Adipose tissue (tissue), 3 donors: ENCODE data around the gene SLC28A3. TPM values are rescaled to one million over a fixed set of nuclear protein-coding genes. Genes with fewer than 3 reads are reported as not detected.
"Not testable (repeated sequence)": the region's sequence is repeated elsewhere in the genome, so short reads cannot be mapped to it uniquely, and the experiment has no call there.

Experiments used
- H3K27ac ChIP-seq: one replicate; pipeline ENCODE4 v1.5.1; 2013; ENCODE audit warnings: low read depth, low read length
- WGBS, 3 donors: extraction: QIAGEN DNeasy Blood & Tissue Kit; methylation state at CpG; one replicate each; pipeline ENCODE4 v1.1.7; 2013; 5-methylcytosine and 5-hydroxymethylcytosine counted together
- polyA plus RNA-seq, 3 donors: library from polyadenylated mRNA; stranded (reverse); fragments of 200-250 nt; gene quantifications; one replicate each; pipeline ENCODE4 v1.2.3, GENCODE V29; 2013
- donor health status: healthy with polysubstance abuse.
- donor health status: Bipolar disorder and iron deficiency.
- donor health status: healthy.

SLC28A3 gene
- polyA plus RNA-seq = 1 to 10 TPM in 1 of 3 donors, under 1 TPM in 2; 0.22 to 2.7 (median 0.68) TPM

GRCh38 chr9:84340535-84340934 lies at the start of gene SLC28A3:
Gene SLC28A3, minus strand, starts transcription at chr9:84340758. Its CDS starts 125 bp downstream, at chr9:84340633.
- no peak within 1 kb of the TSS for H3K27ac ChIP-seq
- WGBS, 3 donors = 38 to 80% (median 78%) methylated on average over 5 of the region's 5 CpGs

- WGBS, 3 donors = 62 to 79% (median 76%) methylated on average over 7 of the region's 7 CpGs
- H3K27ac ChIP-seq = not testable (repeated sequence)
These were observed 49.7 kb upstream of the SLC28A3 start for GRCh38 chr9:84390254-84390653.

DNA sequence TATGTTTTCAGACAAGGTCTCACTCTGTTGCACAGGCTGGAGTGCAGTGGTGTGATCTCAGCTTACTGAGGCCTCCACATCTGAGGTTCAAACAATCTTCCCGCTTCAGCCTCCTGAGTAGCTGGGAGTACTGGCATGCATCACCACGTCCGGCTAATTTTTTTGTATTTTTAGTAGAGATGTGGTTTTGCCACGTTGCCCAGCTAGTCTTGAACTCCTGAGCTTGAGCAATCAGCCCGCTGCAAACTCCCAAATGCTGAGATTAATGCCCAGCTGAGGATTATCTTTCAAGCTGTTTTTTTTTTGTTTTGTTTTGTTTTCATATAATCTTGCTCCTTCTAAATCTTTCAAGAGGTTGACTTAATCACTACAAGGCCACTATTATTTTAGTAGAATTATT lies 47.3 kb upstream of the SLC28A3 start:
- 62 to 94% (median 73%) methylated on average over 5 of the region's 5 CpGs for WGBS, 3 donors
- no peak overlapping the region for H3K27ac ChIP-seq

DNA sequence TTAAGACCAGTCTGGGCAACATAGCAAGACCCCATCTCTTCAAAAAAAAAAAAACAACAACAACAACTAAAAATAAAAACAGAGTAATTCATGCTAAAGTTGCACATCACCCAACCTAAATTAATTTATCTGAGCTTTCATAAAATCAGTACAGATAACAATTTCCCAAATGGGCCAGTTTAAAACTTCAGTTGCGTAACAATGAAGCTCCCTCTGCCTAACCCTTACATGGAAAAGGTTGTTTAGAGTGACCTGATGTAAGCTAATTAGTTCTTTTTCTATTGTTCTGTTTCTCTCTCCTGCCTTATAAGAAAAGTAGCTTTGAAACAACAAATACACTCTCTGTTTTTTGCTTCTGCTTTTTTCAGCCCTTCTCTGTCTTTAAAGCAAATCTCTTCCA lies 46.2 kb upstream of the SLC28A3 start:
- 97 to 100% (median 100%) methylated on average over 1 of the region's 1 CpG for WGBS, 3 donors
- H3K27ac ChIP-seq = no peak overlapping the region

DNA sequence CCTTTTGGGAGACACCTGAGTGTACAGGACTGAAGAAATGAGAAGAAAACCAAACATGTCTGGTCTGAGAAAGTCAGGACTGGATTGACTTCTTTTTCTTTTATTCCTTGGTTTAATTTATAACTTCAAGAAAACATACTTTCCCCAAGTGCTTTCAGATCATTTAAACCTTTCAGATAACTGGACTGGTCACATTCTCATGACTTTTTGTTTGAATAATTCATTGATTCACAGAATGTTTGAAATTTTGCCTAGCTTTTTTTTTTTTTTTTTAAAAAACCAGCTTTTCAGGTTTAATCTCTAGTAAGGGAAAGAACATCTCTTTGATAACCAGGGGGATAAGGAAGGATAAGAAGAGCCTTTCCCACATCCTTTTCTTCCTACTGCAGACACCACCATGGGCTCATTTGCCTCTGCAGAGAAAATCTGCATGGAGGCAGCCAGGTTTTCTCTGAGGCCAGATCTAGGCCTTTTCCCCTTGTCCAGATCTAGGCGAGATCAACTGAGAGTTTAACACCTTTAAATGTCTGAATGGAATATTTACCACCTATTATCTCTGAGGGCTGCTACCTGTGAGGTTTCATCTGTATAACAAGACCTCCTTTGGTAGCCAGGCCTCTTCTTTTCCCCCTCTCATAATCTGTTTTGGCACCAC lies 45.0 kb upstream of the SLC28A3 start:
- no peak overlapping the region for H3K27ac ChIP-seq
- WGBS, 3 donors = 35 to 100% (median 63%) methylated on average over 1 of the region's 1 CpG

- 63 to 91% (median 88%) methylated on average over 1 of the region's 1 CpG for WGBS, 3 donors
- no peak overlapping the region for H3K27ac ChIP-seq
These were observed 44.1 kb upstream of the SLC28A3 start for GRCh38 chr9:84384617-84385016.

DNA sequence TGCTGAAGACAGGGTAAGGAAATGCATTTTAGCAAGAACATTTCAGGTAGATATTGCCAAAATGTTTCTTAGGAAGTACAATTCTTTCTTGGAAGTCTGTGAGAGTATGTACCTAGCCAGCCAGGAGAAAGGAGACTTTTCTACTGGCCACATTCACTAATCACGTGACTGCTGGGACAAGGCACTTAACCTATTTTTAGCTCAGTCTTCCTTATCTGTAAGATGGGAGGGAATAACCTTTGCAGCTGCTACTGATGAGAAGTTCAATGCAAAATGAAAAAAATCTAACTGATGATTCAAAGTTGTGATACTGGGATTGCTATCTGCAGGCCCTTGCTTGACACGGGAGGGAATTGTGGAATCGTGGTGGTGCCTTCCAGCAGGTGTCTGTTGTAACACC lies 42.6 kb upstream of the SLC28A3 start:
- 48 to 73% (median 69%) methylated on average over 3 of the region's 3 CpGs for WGBS, 3 donors
- H3K27ac ChIP-seq = no peak overlapping the region

DNA sequence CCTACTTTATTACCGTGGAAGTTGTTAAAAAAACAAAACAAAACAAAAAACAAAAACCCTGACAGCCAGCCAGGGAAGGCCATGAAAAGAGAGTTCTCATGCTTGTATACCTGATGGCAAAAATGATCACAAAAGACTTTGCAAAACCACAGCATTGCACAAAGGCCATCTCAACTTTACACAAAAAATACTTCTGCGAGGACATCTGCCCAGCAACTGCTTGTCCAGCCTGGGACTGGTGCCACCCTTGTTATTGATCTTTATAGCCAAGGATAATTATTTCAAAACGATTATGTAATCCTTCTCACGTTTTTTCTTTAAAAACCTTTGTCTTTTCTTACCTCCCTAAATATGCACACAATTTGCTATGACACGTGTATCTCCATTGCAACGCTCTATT lies 42.2 kb upstream of the SLC28A3 start:
- H3K27ac ChIP-seq = no peak overlapping the region
- WGBS, 3 donors = 41 to 70% (median 69%) methylated on average over 6 of the region's 6 CpGs

GRCh38 chr9:84381508-84381907 lies 41.0 kb upstream of the SLC28A3 start:
- no peak overlapping the region for H3K27ac ChIP-seq
- 43 to 86% (median 79%) methylated on average over 3 of the region's 3 CpGs for WGBS, 3 donors

- H3K27ac ChIP-seq = no peak overlapping the region
These were observed 39.2 kb upstream of the SLC28A3 start for GRCh38 chr9:84379740-84380139.

GRCh38 chr9:84375954-84376353 lies 35.4 kb upstream of the SLC28A3 start:
- no peak overlapping the region for H3K27ac ChIP-seq
- WGBS, 3 donors = 64 to 77% (median 71%) methylated on average over 3 of the region's 3 CpGs

- WGBS, 3 donors = 42 to 60% (median 55%) methylated on average over 2 of the region's 2 CpGs
- no peak overlapping the region for H3K27ac ChIP-seq
These were observed 34.0 kb upstream of the SLC28A3 start for GRCh38 chr9:84374516-84374915.

DNA sequence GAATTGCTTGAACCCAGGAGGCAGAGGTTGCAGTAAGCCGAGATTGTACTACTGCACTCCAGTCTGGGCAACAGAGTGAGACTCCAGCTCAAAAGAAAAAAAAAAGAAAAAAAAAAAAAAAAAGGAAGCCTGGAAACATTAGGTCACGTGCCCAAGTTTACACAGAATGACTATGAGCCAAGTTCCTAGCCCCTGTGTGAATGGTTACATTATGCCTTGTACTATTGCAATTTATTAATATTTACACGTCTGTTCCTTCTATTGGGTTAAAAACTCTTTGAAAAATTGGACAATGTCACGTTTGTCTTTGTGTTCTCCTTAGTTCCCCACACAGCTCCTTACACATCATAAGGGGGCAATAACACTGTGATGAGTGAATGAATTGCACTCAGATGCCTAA lies 33.5 kb upstream of the SLC28A3 start:
- 26 to 38% (median 35%) methylated on average over 4 of the region's 4 CpGs for WGBS, 3 donors
- H3K27ac ChIP-seq = no peak overlapping the region

GRCh38 chr9:84371737-84372136 lies 31.2 kb upstream of the SLC28A3 start:
- 19 to 71% (median 21%) methylated on average over 2 of the region's 2 CpGs for WGBS, 3 donors
- H3K27ac ChIP-seq = no peak overlapping the region

DNA sequence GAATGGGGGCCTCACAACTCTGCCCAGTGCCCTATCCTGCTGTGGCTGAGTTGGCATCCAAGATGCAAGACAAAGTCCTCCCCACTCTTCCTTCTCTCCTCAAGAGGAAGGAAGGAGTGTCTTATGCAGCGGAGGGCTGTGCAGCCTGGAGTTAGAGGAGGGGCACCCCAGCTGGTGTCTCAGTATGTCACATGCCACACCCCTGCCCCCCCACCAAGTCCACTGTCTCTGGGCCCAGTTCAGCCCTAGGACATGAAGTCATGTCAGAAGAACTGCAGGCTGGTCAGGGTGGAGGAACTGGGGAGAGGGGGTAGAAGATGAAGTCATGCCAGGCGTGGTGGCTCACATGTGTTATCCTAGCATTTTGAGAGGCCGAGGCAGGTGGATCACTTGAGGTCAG lies 28.0 kb upstream of the SLC28A3 start:
- 68 to 98% (median 79%) methylated on average over 3 of the region's 3 CpGs for WGBS, 3 donors
- no peak overlapping the region for H3K27ac ChIP-seq

DNA sequence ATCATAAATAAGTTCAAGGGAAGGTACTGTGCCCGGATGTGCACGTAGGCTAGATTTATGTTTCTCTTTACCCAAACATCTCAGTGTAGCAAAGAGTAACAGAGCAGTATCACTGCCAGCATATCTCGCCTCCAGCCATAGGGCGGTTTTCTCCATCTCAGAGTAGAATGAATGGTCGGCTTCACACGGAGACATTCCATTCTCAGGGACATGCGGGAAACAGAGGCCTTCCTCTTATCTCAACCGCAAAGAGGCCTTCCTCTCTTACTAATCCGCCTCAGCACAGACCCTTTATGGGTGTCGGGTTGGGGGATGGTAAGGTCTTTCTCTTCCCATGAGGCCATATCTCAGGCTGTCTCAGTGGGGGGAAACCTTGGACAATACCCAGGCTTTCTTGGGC lies 27.2 kb upstream of the SLC28A3 start:
- WGBS, 3 donors = 48 to 68% (median 50%) methylated on average over 10 of the region's 10 CpGs
- not testable (repeated sequence) for H3K27ac ChIP-seq

DNA sequence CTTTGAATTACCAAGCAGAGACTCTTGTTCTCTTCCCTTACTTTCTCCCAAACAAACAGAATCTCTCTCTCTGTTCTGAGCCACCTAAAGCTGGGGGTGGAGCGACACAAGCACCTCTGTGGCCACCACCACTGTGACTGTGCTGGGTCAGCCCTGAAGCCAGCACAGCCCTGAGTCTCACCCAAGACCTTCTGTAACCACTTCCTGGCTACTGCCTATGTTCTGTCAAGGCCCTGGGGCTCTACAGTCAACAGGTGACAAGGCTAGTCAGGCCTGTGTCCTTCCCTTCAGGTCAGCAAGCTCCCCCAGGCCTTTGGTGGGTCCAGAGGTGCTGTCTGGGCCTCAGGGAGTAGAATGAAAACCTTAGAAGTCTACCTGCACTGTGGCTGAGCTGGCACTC lies 26.1 kb upstream of the SLC28A3 start:
- 74 to 94% (median 93%) methylated on average over 1 of the region's 1 CpG for WGBS, 3 donors
- no peak overlapping the region for H3K27ac ChIP-seq

- WGBS, 3 donors = 39 to 91% (median 63%) methylated on average over 1 of the region's 1 CpG
- H3K27ac ChIP-seq = not testable (repeated sequence)
These were observed 24.4 kb upstream of the SLC28A3 start for GRCh38 chr9:84364894-84365490.

DNA sequence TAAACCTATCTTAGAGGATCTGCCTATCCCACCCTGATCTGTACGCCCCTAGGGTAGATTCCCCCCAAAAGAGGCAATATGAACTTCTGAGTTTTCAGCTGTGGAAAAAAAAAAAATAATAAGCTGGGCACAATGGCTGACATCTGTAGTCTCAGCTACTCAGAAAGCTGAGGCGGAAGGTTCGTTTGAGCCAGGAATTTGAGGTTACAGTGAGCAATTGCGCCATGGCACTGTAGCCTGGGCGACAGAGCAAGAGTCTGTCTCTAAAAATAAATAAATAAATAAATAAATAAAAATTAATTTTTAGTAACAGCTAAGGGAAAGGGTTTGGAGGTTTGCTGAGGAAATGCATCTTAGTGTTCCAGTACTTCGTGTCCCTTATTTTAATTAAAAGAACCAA lies 21.1 kb upstream of the SLC28A3 start:
- H3K27ac ChIP-seq = no peak overlapping the region

GRCh38 chr9:84357275-84357674 lies 16.7 kb upstream of the SLC28A3 start:
- 52 to 81% (median 68%) methylated on average over 3 of the region's 3 CpGs for WGBS, 3 donors
- no peak overlapping the region for H3K27ac ChIP-seq

More for the DNA sequence above, 21.1 kb upstream of the SLC28A3 start:
- 66 to 84% (median 70%) methylated on average over 6 of the region's 6 CpGs for WGBS, 3 donors
